HG03159 (cell line): ENCODE data around the gene SPTBN1.

Source experiments
- ATAC-seq: cut with Tn5 transposase; IDR thresholded peaks from one replicate; pipeline ENCODE4 v1.9.1; 2021; ENCODE audit warnings: mild to moderate bottlenecking, moderate library complexity; ENCODE audit not compliant: unreplicated experiment

SPTBN1 gene

GRCh38 chr2:54432251-54433015 is 23.7 kb upstream of the SPTBN1 start:
- ATAC-seq = no peak

- no peak for ATAC-seq
These were observed 21.9 kb upstream of the SPTBN1 start for GRCh38 chr2:54434229-54434628.

GRCh38 chr2:54434711-54435110 is 21.4 kb upstream of the SPTBN1 start:
- no peak for ATAC-seq

- no peak for ATAC-seq
These were observed 20.6 kb upstream of the SPTBN1 start for GRCh38 chr2:54435325-54436226.

- ATAC-seq = no peak
These were observed 18.5 kb upstream of the SPTBN1 start for GRCh38 chr2:54437588-54437987.

- ATAC-seq = no peak
These were observed 17.9 kb upstream of the SPTBN1 start for GRCh38 chr2:54438271-54438670.

GRCh38 chr2:54439582-54439981 is 16.5 kb upstream of the SPTBN1 start:
- ATAC-seq = no peak

- no peak for ATAC-seq
These were observed 16.1 kb upstream of the SPTBN1 start for GRCh38 chr2:54440050-54440449.

- no peak for ATAC-seq
These were observed 11.6 kb upstream of the SPTBN1 start for GRCh38 chr2:54444503-54444902.

- no peak for ATAC-seq
These were observed 10.0 kb upstream of the SPTBN1 start for GRCh38 chr2:54446122-54446521.

GRCh38 chr2:54446625-54447024 is 9.5 kb upstream of the SPTBN1 start:
- ATAC-seq = no peak

- no peak for ATAC-seq
These were observed 1.5 kb upstream of the SPTBN1 start for GRCh38 chr2:54454548-54455130.

- ATAC-seq = no peak
These were observed 980 bp upstream of the SPTBN1 start for GRCh38 chr2:54455131-54455562.

GRCh38 chr2:54456362-54456611 is 160 bp downstream of the SPTBN1 start:
- ATAC-seq = no peak

- ATAC-seq = no peak
These were observed 640 bp downstream of the SPTBN1 start for GRCh38 chr2:54456612-54457322.

- ATAC-seq = no peak
These were observed 1.3 kb downstream of the SPTBN1 start for GRCh38 chr2:54457323-54458023.

- no peak for ATAC-seq
These were observed 2.9 kb downstream of the SPTBN1 start for GRCh38 chr2:54459037-54459441.

- no peak for ATAC-seq
These were observed 5.1 kb downstream of the SPTBN1 start for GRCh38 chr2:54461261-54461660.

GRCh38 chr2:54464341-54464740 is 8.2 kb downstream of the SPTBN1 start:
- no peak for ATAC-seq

- ATAC-seq = no peak
These were observed 9.0 kb downstream of the SPTBN1 start for GRCh38 chr2:54465143-54465542.

- ATAC-seq = no peak
These were observed 10.7 kb downstream of the SPTBN1 start for GRCh38 chr2:54466870-54467269.
